ENCODE results near the gene SMIM15.

GRCh38 chr5:61115968-61116367 lies 46.3 kb downstream of the SMIM15 start:
- TF ChIP-seq POLR2A (IDR thresholded peaks at IDR 0.05) (no peak), CTCF (IDR thresholded peaks at IDR 0.05) (no peak)
